Left renal pelvis (tissue), 4 donors: ENCODE data around the gene PINLYP. TPM values are rescaled to one million over a fixed set of nuclear protein-coding genes. Genes with fewer than 3 reads are reported as not detected.

Source experiments
- DNase-seq, 4 donors: peaks; one replicate each; pipeline ENCODE4 v3.0.0-alpha.2; 2013; ENCODE audit warnings: low read depth in 4 of 4, low spot score in 3 of 4
- polyA plus RNA-seq, 4 donors: library from polyadenylated mRNA; unstranded; fragments of 120-200 nt; gene quantifications; one replicate each; pipeline ENCODE4 v1.2.1, GENCODE V29; 2013; ENCODE audit not compliant: insufficient read length in 4 of 4

The PINLYP gene
- 10 to 100 TPM; 15.6 to 21.0 (median 18.8) TPM for polyA plus RNA-seq

GRCh38 chr19:43575156-43575950, at the start of gene PINLYP, which contains the start of gene XRCC1:
Gene PINLYP (plus strand): TSS chr19:43575801. CDS start chr19:43577192, 1,391 bp downstream.
Gene XRCC1 (minus strand): TSS chr19:43575527. CDS start chr19:43575458, 69 bp downstream.
- peak; percentile 97 to 98 (median 98) for DNase-seq

GRCh38 chr19:43525836-43526771, 49.5 kb upstream of the PINLYP start:
- no peak for DNase-seq

DNA sequence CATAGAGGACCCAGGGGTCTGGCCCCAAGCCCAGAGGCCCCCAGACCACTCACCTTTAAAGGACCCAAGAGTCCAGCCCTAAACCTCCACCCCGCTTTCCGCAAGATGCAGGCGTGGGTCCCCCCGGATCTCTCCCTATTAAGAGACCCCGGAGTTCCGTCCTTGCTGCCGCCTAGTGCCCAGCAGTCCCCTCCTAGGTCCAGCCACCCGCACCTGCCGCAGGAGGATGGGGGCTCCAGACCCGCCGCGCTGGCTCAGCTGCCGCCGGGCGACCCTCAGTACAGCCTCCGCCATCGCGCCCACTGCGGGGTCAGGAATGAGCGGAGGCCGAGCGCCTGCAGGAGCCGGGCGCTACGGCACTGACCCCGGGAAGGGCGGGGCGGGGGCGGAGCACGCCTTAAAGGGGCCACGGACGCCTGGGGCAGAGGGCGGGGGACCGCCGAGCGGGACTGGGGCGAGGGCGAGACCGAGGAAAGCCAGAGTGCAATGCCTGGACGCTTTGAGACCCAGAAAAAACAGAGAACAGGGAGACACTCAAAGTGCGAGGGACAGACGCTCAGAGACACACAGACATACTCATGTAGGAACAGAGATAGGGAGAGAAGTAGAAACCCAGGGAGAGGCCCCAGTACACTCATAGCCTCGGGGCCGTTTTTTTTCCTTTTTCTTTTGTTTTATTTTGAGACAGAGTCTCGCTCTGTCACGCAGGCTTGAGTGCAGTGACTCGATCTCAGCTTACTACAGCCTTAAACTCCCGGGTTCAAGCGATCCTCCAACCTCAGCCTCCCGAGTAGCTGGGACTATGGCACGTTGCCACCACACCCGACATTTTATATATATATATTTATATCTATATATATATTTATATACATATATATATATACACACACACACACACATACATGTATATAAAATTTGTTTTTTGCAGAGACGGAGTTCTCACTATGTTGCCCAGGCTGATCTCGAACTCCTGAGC, 48.4 kb upstream of the PINLYP start, which contains the start of gene ETHE1:
ETHE1 (minus strand) TSS at position 318 of the 976 bp plus-strand sequence; CDS start at position 294, 24 bp downstream.
- no peak for DNase-seq

- DNase-seq: no peak
Measured at GRCh38 chr19:43527860-43528622, 47.6 kb upstream of the PINLYP start.

DNA sequence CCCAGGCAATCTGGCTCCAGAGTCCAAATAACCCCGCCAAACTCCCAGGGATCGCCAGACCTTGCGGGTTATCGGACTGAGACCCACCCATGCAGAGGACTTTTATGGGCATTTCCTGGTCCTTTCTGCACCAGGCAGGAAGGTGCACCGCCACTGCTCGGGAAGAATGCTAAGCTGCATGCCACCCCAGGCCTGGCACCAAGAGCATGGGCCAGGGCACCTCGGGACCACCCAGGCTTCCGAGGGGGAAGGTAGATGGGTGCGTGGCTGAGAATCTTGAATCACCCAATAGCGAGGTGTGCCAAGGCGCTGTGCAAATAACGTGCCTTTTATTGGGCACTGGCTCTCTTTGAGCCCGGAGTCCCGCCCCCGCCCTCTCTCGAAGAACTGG, 43.0 kb upstream of the PINLYP start:
- no peak for DNase-seq

DNA sequence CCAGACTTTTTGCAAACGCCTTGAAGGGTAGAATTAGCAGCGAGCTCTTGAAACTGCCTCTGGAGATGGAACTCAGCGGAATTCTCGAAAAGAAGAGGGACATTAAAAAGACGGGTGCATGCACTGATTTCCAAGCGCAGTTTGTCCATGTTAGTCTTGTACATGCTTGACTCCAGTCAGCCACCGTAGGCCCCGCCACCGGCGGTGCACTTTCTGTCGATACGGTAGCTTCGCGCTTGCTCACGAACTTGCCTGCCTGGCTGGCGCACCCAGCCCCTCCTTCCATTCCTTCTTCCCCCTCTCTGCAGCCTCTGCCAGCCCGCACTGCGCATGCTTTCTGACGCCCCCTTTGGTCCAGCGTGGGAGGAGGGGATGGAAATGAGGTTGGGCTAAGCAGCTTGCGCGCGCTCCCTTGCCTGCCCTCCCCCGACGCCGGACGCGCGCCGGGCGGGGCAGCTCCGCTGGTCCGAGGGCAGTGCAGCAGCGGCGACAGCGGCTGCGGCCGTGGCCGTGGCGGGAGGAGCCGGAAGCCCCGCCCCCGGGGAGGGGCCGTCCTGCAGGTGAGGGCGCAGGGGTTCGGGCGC, 42.5 kb upstream of the PINLYP start, which contains the start of gene ZNF575:
ZNF575 (plus strand) TSS at position 227 of the 584 bp plus-strand sequence. CDS start 1,235 bp downstream, outside the sequence.
- peak; percentile 93 to 95 (median 94) for DNase-seq

GRCh38 chr19:43533546-43534304, 41.9 kb upstream of the PINLYP start:
- DNase-seq: peak; percentile 95 to 99 (median 97)

- DNase-seq: no peak
Measured at GRCh38 chr19:43534305-43534815, 41.2 kb upstream of the PINLYP start.

GRCh38 chr19:43534816-43535761, 40.5 kb upstream of the PINLYP start:
- no peak for DNase-seq

- DNase-seq: no peak
Measured at GRCh38 chr19:43538922-43539321, 36.7 kb upstream of the PINLYP start.

- DNase-seq: no peak
Measured at GRCh38 chr19:43540381-43540780, 35.2 kb upstream of the PINLYP start.

DNA sequence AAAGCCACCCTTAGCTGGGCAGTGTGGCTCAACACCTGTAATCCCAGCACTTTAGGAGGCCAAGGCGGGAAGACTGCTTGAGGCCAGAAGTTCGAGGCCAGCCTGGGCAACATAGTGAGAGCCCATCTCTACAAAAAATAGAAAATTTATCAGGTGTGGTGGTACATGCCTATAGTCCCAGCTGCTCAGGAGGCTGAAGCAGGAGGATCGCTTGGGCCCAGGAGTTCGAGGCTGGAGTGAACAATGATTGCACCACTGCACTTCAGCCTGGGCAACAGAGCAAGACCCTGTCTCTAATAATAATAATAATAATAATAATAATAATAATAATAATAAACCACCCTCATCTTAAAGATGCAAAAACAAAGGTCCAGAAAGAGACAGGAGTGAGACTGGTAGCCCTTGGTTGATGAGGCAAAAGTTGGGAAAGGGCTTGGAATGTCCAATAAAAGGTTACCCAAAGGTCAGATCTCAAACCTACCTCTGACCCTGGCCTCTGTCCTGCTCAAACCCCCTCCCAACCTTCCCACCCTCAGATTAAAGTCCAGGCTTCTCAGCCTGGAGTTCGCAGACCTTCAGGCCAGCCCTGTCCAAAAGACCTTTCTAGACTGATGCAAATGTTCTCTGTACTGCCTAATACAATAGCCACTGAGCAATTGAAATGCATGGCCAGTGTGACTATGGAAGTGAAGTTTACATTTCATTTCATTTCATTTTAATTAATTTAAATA, 33.5 kb upstream of the PINLYP start:
- no peak for DNase-seq

- no peak for DNase-seq
Measured at GRCh38 chr19:43544077-43544476, 31.5 kb upstream of the PINLYP start.

DNA sequence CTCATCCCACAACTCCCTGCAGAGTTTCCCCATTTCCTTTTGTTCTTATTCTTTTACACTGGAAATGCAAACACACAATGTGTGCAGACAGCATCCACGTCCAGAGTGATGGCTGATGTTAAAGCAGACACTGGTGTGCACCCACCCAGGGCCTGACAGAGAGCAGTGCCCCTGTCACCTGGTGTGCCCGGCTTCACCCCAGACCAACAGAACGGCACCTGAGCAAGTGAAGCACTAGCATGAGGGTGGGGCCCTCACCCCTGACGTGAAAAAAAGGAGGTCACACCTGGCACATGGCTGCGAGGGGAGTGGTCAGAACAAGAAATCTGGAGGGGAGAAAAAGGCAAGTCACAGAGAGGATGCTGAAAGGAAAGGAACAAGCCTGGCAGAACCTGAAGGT, 30.3 kb upstream of the PINLYP start:
- DNase-seq: no peak

GRCh38 chr19:43545981-43546380, 29.6 kb upstream of the PINLYP start:
- DNase-seq: no peak

GRCh38 chr19:43546581-43546980, 29.0 kb upstream of the PINLYP start:
- no peak for DNase-seq
